ENCODE data around the gene IGF2BP1. TPM values are rescaled to one million over a fixed set of nuclear protein-coding genes. Genes with fewer than 3 reads are reported as not detected.

The IGF2BP1 gene
- total and polyA plus RNA-seq, 12 donors = under 0.01 to 15.5 (median 0.18) TPM; not detected in 4

DNA sequence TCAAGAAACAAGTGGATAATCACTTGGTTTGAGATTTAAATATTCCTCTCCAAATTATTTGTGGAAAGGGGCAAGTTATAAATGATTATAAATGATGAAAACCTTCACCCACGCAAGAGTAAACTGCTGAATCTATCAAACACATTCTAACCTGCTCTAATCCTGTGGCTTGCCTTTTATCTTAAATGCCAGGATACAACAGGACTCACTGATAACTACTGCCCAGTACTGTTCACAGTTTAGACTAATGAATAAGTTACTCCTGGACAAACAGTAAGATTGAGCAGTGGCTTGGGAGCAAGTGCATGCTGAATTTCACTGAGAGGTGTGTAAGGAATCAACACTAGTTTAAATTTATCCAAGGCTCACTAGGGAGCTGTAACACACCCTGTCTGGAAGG, 31.1 kb downstream of the IGF2BP1 start:
- H3K36me3 ChIP-seq (replicated peaks in 1 of 2) = no peaks in the 10 kb centered on the region
- TF ChIP-seq, protein P1, sequence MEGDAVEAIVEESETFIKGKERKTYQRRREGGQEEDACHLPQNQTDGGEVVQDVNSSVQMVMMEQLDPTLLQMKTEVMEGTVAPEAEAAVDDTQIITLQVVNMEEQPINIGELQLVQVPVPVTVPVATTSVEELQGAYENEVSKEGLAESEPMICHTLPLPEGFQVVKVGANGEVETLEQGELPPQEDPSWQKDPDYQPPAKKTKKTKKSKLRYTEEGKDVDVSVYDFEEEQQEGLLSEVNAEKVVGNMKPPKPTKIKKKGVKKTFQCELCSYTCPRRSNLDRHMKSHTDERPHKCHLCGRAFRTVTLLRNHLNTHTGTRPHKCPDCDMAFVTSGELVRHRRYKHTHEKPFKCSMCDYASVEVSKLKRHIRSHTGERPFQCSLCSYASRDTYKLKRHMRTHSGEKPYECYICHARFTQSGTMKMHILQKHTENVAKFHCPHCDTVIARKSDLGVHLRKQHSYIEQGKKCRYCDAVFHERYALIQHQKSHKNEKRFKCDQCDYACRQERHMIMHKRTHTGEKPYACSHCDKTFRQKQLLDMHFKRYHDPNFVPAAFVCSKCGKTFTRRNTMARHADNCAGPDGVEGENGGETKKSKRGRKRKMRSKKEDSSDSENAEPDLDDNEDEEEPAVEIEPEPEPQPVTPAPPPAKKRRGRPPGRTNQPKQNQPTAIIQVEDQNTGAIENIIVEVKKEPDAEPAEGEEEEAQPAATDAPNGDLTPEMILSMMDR (IDR thresholded peaks at IDR 0.05) = no peak
- no peak for TF ChIP-seq POLR2A (IDR thresholded peaks at IDR 0.05)
- no peaks in the 10 kb centered on the region for H3K4me1 ChIP-seq (replicated peaks in 1 of 2)
- no peak overlapping the region for H3K4me3 ChIP-seq
- WGBS, 4 donors = 64 to 84% (median 71%) methylated on average over 1 of the region's 1 CpG
- no peaks in the 10 kb centered on the region for H3K9me3 ChIP-seq (replicated peaks in 1 of 3)
- peaks cover 6% of the 10 kb centered on the region for H3K27me3 ChIP-seq
- intact Hi-C loops (cut with DNase I) = no loop called here
- DNase-seq = no peak
- no peak overlapping the region for H3K27ac ChIP-seq

DNA sequence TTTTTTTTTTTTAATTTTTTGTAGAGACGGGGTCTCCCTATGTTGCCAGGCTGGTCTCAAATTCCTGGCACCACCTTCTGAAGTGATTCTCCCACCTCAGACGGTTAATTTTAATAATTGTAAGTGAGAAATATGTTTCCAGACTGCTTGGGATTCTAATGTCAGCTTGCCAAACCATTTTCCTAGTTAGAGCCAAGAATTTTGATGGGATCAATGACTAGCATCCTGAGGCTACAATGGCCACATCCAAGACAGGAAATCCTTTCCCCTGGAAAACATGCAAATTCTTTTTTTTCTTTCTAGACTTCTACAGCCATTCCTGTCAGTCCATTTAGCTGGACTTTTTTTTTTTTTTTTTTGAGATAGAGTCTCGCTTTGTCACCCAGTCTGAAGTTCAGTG, 32.6 kb downstream of the IGF2BP1 start:
- no peaks in the 10 kb centered on the region for H3K36me3 ChIP-seq (replicated peaks in 1 of 2)
- TF ChIP-seq POLR2A (IDR thresholded peaks at IDR 0.05) = no peak
- TF ChIP-seq, protein P1 (IDR thresholded peaks at IDR 0.05) = no peak
- intact Hi-C loops (cut with DNase I) = loop anchor here (5.0 to 10.0 kb wide), 5 partner anchors 142 to 355 kb away; no protein-coding TSS in a partner anchor

GRCh38 chr17:49031965-49032928, 35.1 kb downstream of the IGF2BP1 start:
- Histone ChIP-seq H3K27ac (no peak overlapping the region), H3K27me3 (peaks cover 6% of the 10 kb centered on the region), H3K4me3 (no peak overlapping the region), H3K4me1 (replicated peaks in 1 of 2) (no peaks in the 10 kb centered on the region), H3K36me3 (replicated peaks in 1 of 2) (no peaks in the 10 kb centered on the region), H3K9me3 (replicated peaks in 1 of 3) (no peaks in the 10 kb centered on the region)
- 32 to 42% (median 37%) methylated on average over 10 to 11 of the region's 11 CpGs for WGBS, 4 donors
- intact Hi-C loops (cut with DNase I) = loop anchor here (5.0 to 10.0 kb wide), 5 partner anchors 145 to 357 kb away; no protein-coding TSS in a partner anchor
- peak; percentile 53 to 76 (median 65) for DNase-seq
- no peak for TF ChIP-seq POLR2A (IDR thresholded peaks at IDR 0.05)
- TF ChIP-seq, protein P1 (IDR thresholded peaks at IDR 0.05) = peak; percentile 39 to 84 (median 78)

More for the DNA sequence above, 32.6 kb downstream of the IGF2BP1 start:
- 73 to 86% (median 77%) methylated on average over 3 of the region's 3 CpGs for WGBS, 4 donors
- H3K9me3 ChIP-seq (replicated peaks in 1 of 3) = no peaks in the 10 kb centered on the region
- H3K27me3 ChIP-seq = peaks cover 6% of the 10 kb centered on the region
- no peak for DNase-seq
- no peak overlapping the region for H3K4me3 ChIP-seq
- no peak overlapping the region for H3K27ac ChIP-seq
- no peaks in the 10 kb centered on the region for H3K4me1 ChIP-seq (replicated peaks in 1 of 2)

DNA sequence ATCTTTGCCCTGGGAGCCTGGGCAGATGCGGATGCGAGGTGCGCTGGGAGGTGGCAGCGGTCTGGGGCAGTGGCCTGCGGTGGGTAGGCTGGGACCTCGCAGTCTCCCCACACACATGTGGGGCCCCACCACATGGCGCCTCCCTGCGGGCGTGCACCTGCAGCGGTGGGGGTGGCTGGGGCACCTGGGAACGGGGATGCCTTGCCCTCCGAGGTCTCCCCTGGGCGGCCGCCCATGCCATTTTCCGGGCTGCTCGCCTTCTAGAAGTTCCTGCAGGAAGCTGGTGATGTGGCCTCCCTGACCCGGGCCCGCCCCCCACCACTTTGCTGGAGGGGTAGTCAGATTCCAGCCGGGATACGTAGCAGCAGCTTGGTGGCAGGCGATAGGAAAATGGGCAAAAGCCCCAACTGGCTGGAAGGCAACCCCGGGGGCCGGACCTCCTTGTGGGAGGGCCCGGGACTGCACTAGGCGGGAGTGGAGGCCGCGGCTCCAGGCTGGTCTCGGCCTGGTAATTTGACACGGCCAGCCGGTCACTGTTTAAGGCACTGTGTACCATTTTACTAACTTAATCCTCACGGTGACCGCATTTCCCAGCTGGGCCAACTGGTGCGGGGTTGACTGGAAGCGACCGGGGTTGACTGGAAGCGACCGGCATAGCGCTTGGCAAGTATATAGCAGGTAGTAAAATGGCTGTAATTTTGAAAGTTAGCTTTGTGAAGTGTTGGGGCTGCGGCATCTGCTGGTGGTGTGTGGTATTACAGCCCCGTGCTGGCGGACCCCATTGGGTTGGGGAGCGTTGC, 38.5 kb downstream of the IGF2BP1 start:
- Histone ChIP-seq H3K9me3 (replicated peaks in 1 of 3) (no peaks in the 10 kb centered on the region), H3K36me3 (replicated peaks in 1 of 2) (no peaks in the 10 kb centered on the region), H3K4me1 (replicated peaks in 1 of 2) (no peaks in the 10 kb centered on the region), H3K27me3 (peaks cover 1% of the 10 kb centered on the region), H3K4me3 (peak overlapping the region in 1 of 4 donors; percentile 11), H3K27ac (no peak overlapping the region)
- DNase-seq = peak; percentile 43 to 78 (median 52)
- TF ChIP-seq POLR2A (IDR thresholded peaks at IDR 0.05) = no peak
- TF ChIP-seq, protein P1 (IDR thresholded peaks at IDR 0.05) = peak; percentile 65 to 84 (median 75)
- intact Hi-C loops (cut with DNase I) = loop anchor here (10.0 kb wide), 3 partner anchors 151 to 361 kb away; no protein-coding TSS in a partner anchor
- 54 to 68% (median 61%) methylated on average over 20 to 42 of the region's 42 CpGs for WGBS, 4 donors

Measured in adrenal gland (tissue), 12 donors.